Measurements from ENCODE around the gene SLIT3.

Gene SLIT3

GRCh38 chr5:169263591-169263990 lies 37.3 kb downstream of the SLIT3 start:
- no peaks in the 10 kb centered on the region for H3K9me3 ChIP-seq (replicated peaks; ENCODE audit: low read length)

DNA sequence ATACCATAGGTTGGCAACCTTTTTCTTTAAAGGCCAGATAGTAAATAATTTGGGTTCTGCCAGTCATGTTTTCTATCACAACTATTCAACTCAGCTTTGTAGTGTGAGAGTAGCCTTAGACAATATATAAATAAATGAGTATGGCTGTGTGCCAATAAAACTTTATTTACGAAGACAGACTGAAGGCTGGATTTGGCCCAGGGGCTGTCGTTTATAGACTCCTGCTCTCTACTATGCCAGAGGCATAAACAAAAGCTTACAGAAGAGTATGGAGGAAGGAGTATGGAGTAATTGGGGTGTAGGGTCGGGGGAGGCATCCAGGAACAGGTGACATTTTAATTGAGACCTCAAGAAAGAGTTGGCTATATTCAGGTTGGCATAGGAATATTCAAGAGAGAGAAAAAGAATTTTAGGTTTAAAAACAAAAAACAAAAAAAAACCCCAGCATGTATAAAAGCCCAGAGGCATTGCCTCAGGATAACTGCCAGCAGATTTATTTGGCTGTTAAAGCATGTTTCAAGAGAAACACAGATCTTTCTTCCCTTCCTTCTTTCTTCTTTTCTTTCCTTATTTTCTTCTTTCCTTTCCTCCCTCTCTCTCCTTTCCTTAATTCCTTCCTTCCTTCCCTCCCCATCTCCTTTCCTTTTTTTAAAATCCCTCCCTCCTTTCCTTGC lies 39.9 kb downstream of the SLIT3 start:
- H3K4me1 ChIP-seq (ENCODE audit: control insufficient read depth, insufficient read depth, low read length), result no peaks in the 10 kb centered on the region
- no peaks in the 10 kb centered on the region for H3K36me3 ChIP-seq (ENCODE audit: insufficient read depth, low read length)
- no peak overlapping the region for H3K4me3 ChIP-seq (ENCODE audit: low read length)
- H3K9me3 ChIP-seq (replicated peaks; ENCODE audit: low read length), result no peaks in the 10 kb centered on the region
- no peak overlapping the region for H3K4me2 ChIP-seq (ENCODE audit: low read length)
- peaks cover 3% of the 10 kb centered on the region for H3K27me3 ChIP-seq (ENCODE audit: control insufficient read depth, insufficient read depth, low read length)
- H3K9ac ChIP-seq (ENCODE audit: low read depth, low read length), result no peak overlapping the region

More at GRCh38 chr5:169263591-169263990, 37.3 kb downstream of the SLIT3 start:
- Histone ChIP-seq H3K4me3 (ENCODE audit: low read length) (no peak overlapping the region), H3K4me2 (ENCODE audit: low read length) (no peak overlapping the region), H3K36me3 (ENCODE audit: insufficient read depth, low read length) (no peaks in the 10 kb centered on the region), H3K4me1 (ENCODE audit: control insufficient read depth, insufficient read depth, low read length) (no peaks in the 10 kb centered on the region), H3K27me3 (ENCODE audit: control insufficient read depth, insufficient read depth, low read length) (peaks cover 3% of the 10 kb centered on the region), H3K9ac (ENCODE audit: low read depth, low read length) (no peak overlapping the region)

- Histone ChIP-seq H3K9ac (ENCODE audit: low read depth, low read length) (no peak overlapping the region), H3K36me3 (ENCODE audit: insufficient read depth, low read length) (no peaks in the 10 kb centered on the region), H3K4me1 (ENCODE audit: control insufficient read depth, insufficient read depth, low read length) (no peaks in the 10 kb centered on the region), H3K27me3 (ENCODE audit: control insufficient read depth, insufficient read depth, low read length) (peaks cover 3% of the 10 kb centered on the region), H3K9me3 (replicated peaks; ENCODE audit: low read length) (no peaks in the 10 kb centered on the region), H3K4me3 (ENCODE audit: low read length) (no peak overlapping the region), H3K4me2 (ENCODE audit: low read length) (no peak overlapping the region)
Observed at GRCh38 chr5:169258372-169259000, 42.5 kb downstream of the SLIT3 start.

GRCh38 chr5:169256191-169256590 lies 44.7 kb downstream of the SLIT3 start:
- H3K4me3 ChIP-seq (ENCODE audit: low read length), result no peak overlapping the region
- H3K4me2 ChIP-seq (ENCODE audit: low read length), result no peak overlapping the region
- no peaks in the 10 kb centered on the region for H3K36me3 ChIP-seq (ENCODE audit: insufficient read depth, low read length)
- H3K27me3 ChIP-seq (ENCODE audit: control insufficient read depth, insufficient read depth, low read length), result no peaks in the 10 kb centered on the region
- H3K4me1 ChIP-seq (ENCODE audit: control insufficient read depth, insufficient read depth, low read length), result no peaks in the 10 kb centered on the region
- H3K9me3 ChIP-seq (replicated peaks; ENCODE audit: low read length), result no peaks in the 10 kb centered on the region
- H3K9ac ChIP-seq (ENCODE audit: low read depth, low read length), result no peak overlapping the region

- Histone ChIP-seq H3K9ac (ENCODE audit: low read depth, low read length) (no peak overlapping the region), H3K4me2 (ENCODE audit: low read length) (no peak overlapping the region), H3K9me3 (replicated peaks; ENCODE audit: low read length) (no peaks in the 10 kb centered on the region), H3K27me3 (ENCODE audit: control insufficient read depth, insufficient read depth, low read length) (no peaks in the 10 kb centered on the region), H3K36me3 (ENCODE audit: insufficient read depth, low read length) (no peaks in the 10 kb centered on the region), H3K4me1 (ENCODE audit: control insufficient read depth, insufficient read depth, low read length) (no peaks in the 10 kb centered on the region), H3K4me3 (ENCODE audit: low read length) (no peak overlapping the region)
Observed at GRCh38 chr5:169253071-169253470, 47.9 kb downstream of the SLIT3 start.

GRCh38 chr5:169251333-169252084 lies 49.4 kb downstream of the SLIT3 start:
- Histone ChIP-seq H3K9me3 (replicated peaks; ENCODE audit: low read length) (no peaks in the 10 kb centered on the region), H3K9ac (ENCODE audit: low read depth, low read length) (no peak overlapping the region)

DNA sequence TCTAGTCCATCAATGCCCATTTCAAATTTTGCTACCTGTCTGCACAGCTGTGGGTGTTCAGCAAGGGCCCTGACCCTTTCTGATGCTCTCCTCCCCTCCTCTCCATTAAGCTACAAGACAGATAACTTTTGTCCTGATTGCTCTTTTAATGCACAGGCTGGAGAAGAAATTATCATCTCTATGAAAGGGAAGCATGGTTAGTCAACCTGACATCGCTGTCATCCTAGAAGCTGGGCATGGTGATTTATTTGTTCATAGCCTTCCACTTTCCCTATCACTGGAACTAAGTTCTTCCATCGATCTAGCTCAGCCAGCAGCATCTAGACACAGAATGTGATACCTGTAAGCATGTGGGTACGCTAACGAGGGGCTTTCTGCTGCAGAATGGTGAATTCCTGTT lies 50.1 kb downstream of the SLIT3 start:
- H3K4me3 ChIP-seq (ENCODE audit: low read length), result no peak overlapping the region
- H3K36me3 ChIP-seq (ENCODE audit: insufficient read depth, low read length), result no peaks in the 10 kb centered on the region
- H3K4me1 ChIP-seq (ENCODE audit: control insufficient read depth, insufficient read depth, low read length), result no peaks in the 10 kb centered on the region
- H3K27me3 ChIP-seq (ENCODE audit: control insufficient read depth, insufficient read depth, low read length), result no peaks in the 10 kb centered on the region
- no peak overlapping the region for H3K9ac ChIP-seq (ENCODE audit: low read depth, low read length)
- H3K4me2 ChIP-seq (ENCODE audit: low read length), result no peak overlapping the region
- H3K9me3 ChIP-seq (replicated peaks; ENCODE audit: low read length), result no peaks in the 10 kb centered on the region

More at GRCh38 chr5:169251333-169252084, 49.4 kb downstream of the SLIT3 start:
- Histone ChIP-seq H3K36me3 (ENCODE audit: insufficient read depth, low read length) (no peaks in the 10 kb centered on the region), H3K4me3 (ENCODE audit: low read length) (no peak overlapping the region), H3K4me1 (ENCODE audit: control insufficient read depth, insufficient read depth, low read length) (no peaks in the 10 kb centered on the region), H3K27me3 (ENCODE audit: control insufficient read depth, insufficient read depth, low read length) (no peaks in the 10 kb centered on the region), H3K4me2 (ENCODE audit: low read length) (no peak overlapping the region)

DNA sequence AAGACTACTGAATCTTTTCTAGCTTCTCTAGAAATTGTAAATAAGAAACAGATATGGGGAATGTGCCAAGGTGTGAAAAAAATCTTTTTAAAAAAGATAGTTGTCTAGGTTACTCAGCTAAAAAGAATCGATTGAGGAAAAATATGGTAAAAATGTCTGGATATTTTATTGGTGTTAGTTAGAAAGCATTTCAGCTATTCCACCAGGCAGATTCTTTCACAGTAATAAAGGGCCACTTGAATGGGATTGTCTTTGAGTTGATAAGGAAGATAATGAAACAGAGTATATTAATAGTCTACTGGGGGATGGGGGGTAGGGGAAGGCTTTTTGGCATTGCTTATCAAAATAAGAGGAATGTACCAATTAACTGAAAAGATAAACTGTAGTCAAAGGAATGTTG lies 51.9 kb downstream of the SLIT3 start:
- Histone ChIP-seq H3K4me3 (ENCODE audit: low read length) (no peak overlapping the region), H3K27me3 (ENCODE audit: control insufficient read depth, insufficient read depth, low read length) (no peaks in the 10 kb centered on the region), H3K4me1 (ENCODE audit: control insufficient read depth, insufficient read depth, low read length) (no peaks in the 10 kb centered on the region), H3K9ac (ENCODE audit: low read depth, low read length) (no peak overlapping the region), H3K36me3 (ENCODE audit: insufficient read depth, low read length) (no peaks in the 10 kb centered on the region), H3K9me3 (replicated peaks; ENCODE audit: low read length) (no peaks in the 10 kb centered on the region), H3K4me2 (ENCODE audit: low read length) (no peak overlapping the region)

GRCh38 chr5:169248550-169248949 lies 52.4 kb downstream of the SLIT3 start:
- H3K4me3 ChIP-seq (ENCODE audit: low read length), result no peak overlapping the region
- no peaks in the 10 kb centered on the region for H3K27me3 ChIP-seq (ENCODE audit: control insufficient read depth, insufficient read depth, low read length)
- H3K4me2 ChIP-seq (ENCODE audit: low read length), result no peak overlapping the region
- H3K4me1 ChIP-seq (ENCODE audit: control insufficient read depth, insufficient read depth, low read length), result no peaks in the 10 kb centered on the region
- no peaks in the 10 kb centered on the region for H3K36me3 ChIP-seq (ENCODE audit: insufficient read depth, low read length)
- no peak overlapping the region for H3K9ac ChIP-seq (ENCODE audit: low read depth, low read length)
- H3K9me3 ChIP-seq (replicated peaks; ENCODE audit: low read length), result no peaks in the 10 kb centered on the region

DNA sequence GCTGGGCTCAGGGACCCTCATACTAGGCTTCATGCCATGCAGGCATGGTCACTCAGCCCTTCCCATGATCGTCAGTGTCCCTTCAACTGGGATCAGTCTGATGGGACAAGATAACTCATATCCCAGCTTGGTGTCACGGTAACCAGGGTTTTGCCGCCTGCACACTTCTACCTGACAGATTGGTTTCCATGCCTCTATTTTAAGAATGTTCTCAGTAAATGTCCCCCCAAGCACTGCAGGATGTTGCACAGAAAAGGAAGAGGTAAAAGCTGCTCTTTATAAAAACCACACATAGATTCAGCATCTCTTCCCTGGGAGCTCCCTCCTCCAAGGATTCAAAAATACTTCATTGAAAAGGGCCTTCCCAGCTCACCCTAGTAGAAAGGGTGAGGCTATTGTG lies 56.1 kb downstream of the SLIT3 start:
- Histone ChIP-seq H3K36me3 (ENCODE audit: insufficient read depth, low read length) (no peaks in the 10 kb centered on the region), H3K4me1 (ENCODE audit: control insufficient read depth, insufficient read depth, low read length) (no peaks in the 10 kb centered on the region), H3K9me3 (replicated peaks; ENCODE audit: low read length) (no peaks in the 10 kb centered on the region), H3K27me3 (ENCODE audit: control insufficient read depth, insufficient read depth, low read length) (no peaks in the 10 kb centered on the region), H3K4me3 (ENCODE audit: low read length) (no peak overlapping the region), H3K4me2 (ENCODE audit: low read length) (no peak overlapping the region), H3K9ac (ENCODE audit: low read depth, low read length) (no peak overlapping the region)

- H3K27me3 ChIP-seq (ENCODE audit: control insufficient read depth, insufficient read depth, low read length), result no peaks in the 10 kb centered on the region
- H3K36me3 ChIP-seq (ENCODE audit: insufficient read depth, low read length), result no peaks in the 10 kb centered on the region
- H3K9me3 ChIP-seq (replicated peaks; ENCODE audit: low read length), result no peaks in the 10 kb centered on the region
- H3K4me1 ChIP-seq (ENCODE audit: control insufficient read depth, insufficient read depth, low read length), result no peaks in the 10 kb centered on the region
- H3K9ac ChIP-seq (ENCODE audit: low read depth, low read length), result no peak overlapping the region
- no peak overlapping the region for H3K4me3 ChIP-seq (ENCODE audit: low read length)
- no peak overlapping the region for H3K4me2 ChIP-seq (ENCODE audit: low read length)
Observed at GRCh38 chr5:169243651-169244422, 57.1 kb downstream of the SLIT3 start.

All from skeletal muscle satellite cell (primary cell).